ENCODE measurements around the gene UBE2K.
"Not testable (repeated sequence)": the region's sequence is repeated elsewhere in the genome, so short reads cannot be mapped to it uniquely, and the experiment has no call there.

Gene UBE2K

DNA sequence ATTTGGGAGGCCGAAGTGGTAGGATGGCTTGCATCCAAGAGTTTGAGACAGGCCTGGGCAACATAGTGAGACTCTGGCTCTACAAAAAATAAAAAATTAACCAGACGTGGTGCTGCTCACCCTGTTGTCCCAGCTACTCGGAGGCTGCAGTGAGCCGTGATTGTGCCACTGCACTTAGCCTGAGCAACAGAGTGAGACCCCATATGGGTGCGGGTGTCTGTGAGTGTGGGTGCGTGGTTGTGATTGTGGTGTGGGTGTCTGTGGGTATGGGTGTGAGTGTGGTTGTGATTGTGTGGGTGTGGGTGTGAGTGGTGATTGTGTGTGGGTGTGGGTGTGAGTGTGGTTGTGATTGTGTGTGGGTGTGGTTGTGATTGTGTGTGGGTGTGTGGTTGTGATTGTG lies 114.6 kb downstream of the UBE2K start:
- peak; percentile 27 for DNase-seq

DNA sequence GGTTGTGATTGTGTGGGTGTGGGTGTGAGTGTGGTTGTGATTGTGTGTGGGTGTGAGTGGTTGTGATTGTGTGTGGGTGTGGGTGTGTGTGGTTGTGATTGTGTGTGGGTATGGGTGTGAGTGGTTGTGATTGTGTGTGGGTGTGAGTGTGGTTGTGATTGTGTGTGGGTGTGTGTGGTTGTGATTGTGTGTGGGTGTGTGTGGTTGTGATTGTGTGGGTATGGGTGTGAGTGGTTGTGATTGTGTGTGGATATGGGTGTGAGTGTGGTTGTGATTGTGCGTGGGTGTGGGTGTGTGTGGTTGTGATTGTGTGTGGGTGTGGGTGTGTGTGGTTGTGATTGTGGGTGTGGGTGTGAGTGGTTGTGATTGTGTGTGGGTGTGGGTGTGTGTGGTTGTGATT lies 115.1 kb downstream of the UBE2K start:
- DNase-seq: not testable (repeated sequence)

DNA sequence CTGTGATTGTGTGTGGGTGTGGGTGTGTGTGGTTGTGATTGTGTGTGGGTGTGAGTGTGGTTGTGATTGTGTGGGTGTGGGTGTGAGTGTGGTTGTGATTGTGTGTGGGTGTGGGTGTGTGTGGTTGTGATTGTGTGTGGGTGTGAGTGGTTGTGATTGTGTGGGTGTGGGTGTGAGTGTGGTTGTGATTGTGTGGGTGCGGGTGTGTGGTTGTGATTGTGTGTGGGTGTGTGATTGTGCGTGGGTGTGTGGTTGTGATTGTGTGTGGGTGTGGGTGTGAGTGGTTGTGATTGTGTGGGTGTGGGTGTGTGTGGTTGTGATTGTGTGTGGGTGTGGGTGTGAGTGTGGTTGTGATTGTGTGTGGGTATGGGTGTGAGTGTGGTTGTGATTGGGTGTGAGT lies 115.8 kb downstream of the UBE2K start:
- not testable (repeated sequence) for DNase-seq

DNA sequence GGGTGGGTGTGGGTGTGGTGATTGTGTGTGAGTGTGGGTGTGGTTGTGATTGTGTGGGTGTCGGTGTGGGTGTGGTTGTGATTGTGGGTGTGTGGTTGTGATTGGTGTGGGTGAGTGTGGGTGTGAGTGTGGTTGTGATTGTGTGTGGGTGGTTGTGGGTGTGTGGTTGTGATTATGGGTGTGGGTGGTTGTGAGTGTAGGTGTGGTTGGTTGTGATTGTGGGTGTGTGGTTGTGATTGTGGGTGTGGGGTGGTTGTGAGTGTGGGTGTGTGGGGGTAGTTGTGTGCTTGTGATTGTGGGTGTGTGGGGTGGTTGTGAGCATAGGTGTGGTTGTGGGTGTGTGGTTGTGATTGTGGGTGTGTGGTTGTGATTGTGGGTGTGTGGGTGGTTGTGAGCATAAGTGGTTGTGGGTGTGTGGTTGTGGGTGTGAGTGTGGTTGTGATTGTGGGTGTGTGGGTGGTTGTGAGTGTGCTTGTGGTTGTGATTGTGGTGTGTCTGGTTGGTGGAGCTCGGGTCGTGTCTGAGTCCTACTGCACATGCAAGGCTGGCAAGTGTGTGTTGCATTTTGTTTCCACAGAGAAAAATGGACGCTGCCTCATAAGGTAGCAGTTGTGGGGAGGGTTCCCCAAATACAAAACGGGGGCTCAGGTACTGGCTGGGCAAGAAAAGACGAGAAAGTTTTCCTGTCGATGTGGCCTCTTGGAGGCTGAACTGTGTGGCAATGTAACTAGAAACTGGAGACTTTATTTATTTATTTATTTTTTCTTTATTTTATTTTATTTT lies 116.7 kb downstream of the UBE2K start:
- DNase-seq: peak; percentile 37

DNA sequence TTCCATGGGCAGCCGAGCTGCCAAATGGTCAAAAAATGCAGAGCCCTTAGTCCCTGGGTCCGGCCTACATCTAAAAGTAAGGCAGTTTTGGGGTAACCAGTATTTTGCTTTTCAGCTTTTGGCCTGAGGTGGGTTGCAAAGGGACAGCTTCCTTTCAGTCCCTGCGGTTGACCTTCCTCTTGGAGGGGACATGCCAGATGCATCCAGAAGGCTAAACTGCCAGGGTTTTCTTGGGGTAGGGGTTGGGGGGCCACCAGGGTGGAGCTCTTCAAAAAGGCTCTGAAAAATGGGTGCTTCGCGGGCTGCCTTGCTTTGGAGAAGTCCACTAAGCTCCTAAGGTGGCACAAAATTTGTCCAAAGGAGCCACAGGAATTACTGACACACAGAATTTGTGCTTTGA lies 120.7 kb downstream of the UBE2K start:
- no peak for DNase-seq

DNA sequence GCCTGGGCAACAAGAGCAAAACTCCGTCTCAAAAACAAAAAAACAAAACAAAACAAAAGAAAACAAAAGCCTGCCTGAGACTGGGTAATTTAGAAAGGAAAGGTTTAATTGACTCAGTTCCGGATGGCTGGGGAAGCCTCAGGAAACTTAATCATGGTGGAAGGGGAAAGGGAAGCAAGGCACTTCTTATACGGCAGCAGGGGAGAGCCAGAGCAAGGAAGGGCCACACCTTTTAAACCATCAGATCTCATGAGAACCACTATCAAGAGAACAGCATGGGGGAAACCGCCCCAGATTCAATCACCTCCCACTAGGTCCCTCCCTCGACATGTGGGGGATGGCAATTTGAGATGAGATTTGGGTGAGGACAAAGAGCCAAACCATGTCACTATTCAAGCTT lies 122.2 kb downstream of the UBE2K start:
- no peak for DNase-seq

DNA sequence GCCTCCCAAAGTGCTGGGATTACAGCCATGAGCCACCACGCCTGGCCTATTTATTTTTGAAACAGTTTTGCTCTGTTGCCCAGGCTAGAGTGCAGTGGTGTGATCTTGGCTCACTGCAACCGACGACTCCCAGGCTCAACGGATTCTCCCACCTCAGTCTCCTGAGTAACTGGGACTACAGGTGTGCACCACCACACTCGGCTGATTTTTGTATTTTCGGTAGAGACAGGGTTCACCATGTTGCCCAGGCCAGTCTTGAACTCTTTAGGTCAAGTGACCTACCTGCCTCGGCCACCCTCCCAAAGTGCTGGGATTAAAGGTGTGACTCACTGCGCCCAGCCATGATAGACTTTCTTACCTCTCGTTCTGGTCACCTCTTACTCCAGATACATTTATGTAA lies 124.0 kb downstream of the UBE2K start:
- DNase-seq: no peak

DNA sequence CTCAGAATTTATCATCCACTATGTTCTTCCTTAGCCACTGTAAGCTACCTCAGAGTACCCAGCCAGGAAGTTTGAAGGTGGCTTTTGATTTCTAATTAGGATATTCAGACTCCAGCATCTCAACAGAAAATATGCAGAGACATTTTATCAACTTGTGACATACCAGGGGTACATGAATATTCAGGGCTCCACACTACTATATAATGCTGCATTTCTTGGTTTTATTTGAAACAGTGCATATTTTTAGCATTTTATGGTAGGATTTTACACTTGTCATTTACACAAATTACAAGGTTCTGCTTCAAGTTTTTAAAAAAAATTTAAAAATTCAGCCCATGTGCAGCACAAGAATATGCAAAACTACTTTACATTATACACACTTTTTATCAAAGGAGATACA lies 124.7 kb downstream of the UBE2K start:
- no peak for DNase-seq

DNA sequence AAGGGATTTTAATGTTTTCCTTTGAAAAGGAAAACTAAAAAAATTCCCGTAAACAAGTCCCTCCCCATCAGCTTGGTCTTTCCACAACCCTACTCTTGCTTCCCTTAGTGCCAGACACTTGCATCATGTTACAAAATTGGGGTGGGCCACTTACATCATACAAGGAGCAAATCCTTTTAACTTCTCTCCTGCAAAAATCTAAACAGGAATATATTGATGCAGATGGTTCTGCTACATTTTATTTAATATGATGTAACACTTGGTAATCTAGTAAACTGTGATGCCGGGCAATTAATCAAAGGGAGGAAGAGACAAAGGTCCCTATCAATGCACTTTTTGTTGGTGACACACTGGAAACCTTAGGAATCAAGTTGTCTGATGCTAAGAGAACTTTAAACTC lies 125.3 kb downstream of the UBE2K start:
- DNase-seq: no peak

DNA sequence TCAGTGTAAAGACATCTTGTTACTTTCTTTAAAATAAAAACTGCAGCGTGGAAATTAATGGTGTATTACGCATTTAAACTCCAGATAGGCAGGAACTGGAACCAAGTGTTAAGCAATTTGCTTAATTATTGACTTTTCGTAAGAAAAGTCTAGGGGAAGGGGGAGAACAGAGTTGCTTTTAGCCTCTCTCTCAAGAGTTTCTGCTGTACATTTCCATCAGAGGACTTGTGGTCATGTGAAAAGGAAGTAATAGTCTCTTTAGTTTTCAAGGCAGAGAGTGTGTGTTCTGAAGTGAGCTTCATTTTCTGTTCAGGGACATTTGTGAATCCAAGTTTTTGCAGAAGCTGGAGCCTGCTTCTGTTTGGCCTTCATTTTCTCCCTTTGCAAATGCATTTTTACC lies 127.2 kb downstream of the UBE2K start:
- DNase-seq: no peak

DNA sequence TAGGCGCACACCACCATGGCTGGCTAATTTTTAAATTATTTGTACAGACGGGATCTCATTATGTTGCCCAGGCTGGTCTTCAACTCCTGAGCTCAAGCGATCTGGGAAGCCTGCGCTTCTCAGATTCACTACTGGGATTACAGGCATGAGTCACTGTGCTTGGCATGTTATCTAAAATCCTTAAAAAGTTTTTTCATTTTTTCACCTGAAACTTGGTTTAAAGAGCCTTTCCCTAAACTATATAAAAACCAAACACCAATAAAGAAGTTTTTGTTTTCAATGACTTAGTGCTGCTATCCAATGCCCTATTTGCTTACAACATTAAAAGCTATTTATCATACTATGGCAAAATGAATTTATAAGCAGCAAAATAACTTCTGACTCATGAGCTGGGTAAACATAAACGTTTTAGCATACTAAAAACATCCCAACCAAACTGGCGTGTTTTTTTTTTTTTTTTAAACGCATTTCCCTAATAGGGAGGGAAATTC lies 127.8 kb downstream of the UBE2K start:
- no peak for DNase-seq

Data from DMS53 (cell line).